Right lobe of liver (tissue), 6 donors: Measurements from ENCODE around the gene CLEC16A. TPM values are rescaled to one million over a fixed set of nuclear protein-coding genes. Genes with fewer than 3 reads are reported as not detected.
A peak's percentile ranks its signal among the peaks of the same experiment; 100 is the strongest.

Experiments used
- ATAC-seq, 4 donors: fragments of 200-7000 bp; cut with Tn5 transposase; one replicate each; pipeline ENCODE4 v1.9.1; 2020; ENCODE audit warnings: mild to moderate bottlenecking in 4 of 4, moderate library complexity in 4 of 4
- DNase-seq, 3 donors: peaks; one replicate each; pipeline ENCODE4 v3.0.0-alpha.2; 2020
- H3K27ac ChIP-seq, 3 donors: fragments of 200-600 bp; one replicate each; pipeline ENCODE4 v1.8.0; 2022
- H3K27me3 ChIP-seq, 2 donors: fragments of 200-600 bp; one replicate each; pipeline ENCODE4 v1.8.0; 2022
- H3K36me3 ChIP-seq, 4 donors: fragments of 200-600 bp; sonication (generic) in 1 of 4; one replicate each; pipeline versions ENCODE4 v1.5.1 to v1.8.0; 2017 to 2022; ENCODE audit warnings: control low read depth in 1 of 4
- H3K4me1 ChIP-seq, 4 donors: fragments of 200-600 bp; sonication (generic) in 1 of 4; one replicate each; pipeline versions ENCODE4 v1.5.1 to v1.8.0; 2017 to 2022; ENCODE audit warnings: control low read depth in 1 of 4
- H3K4me3 ChIP-seq, 3 donors: fragments of 200-600 bp; one replicate each; pipeline ENCODE4 v1.8.0; 2022
- H3K9me3 ChIP-seq, 4 donors: fragments of 200-600 bp; sonication (generic) in 1 of 4; one replicate each; pipeline versions ENCODE4 v1.5.1 to v1.8.0; 2017 to 2022; ENCODE audit warnings: control low read depth in 1 of 4
- POLR2A ChIP-seq: fragments of 450-650 bp; IDR thresholded peaks from one replicate; pipeline ENCODE4 v1.6.1; 2017; ENCODE audit warnings: antibody characterized with exemption, mild to moderate bottlenecking
- WGBS: methylation state at CpG from one replicate; pipeline ENCODE4 v1.1.6; 2018; ENCODE audit warnings: low coverage, low lambda C conversion rate; ENCODE audit not compliant: insufficient coverage; ENCODE audit errors: missing lambda C conversion rate; 5-methylcytosine and 5-hydroxymethylcytosine counted together
- intact Hi-C, 2 donors: fragments of 100-400 bp; cut with DNase I; formaldehyde crosslinking; loops; one replicate each; pipeline versions ENCODE4 v1.11.2 to v1.14.1; 2022
- total RNA-seq, 6 experiments: library from RNA; depleted of rRNA in 2 of 6; stranded (reverse); fragments of >200 nt in 2 of 6; fragmentation: NEBNext Ultra II Directional in 3 of 6; extraction: Animal tissue kit (Norgen Biotek cat#: 25700) in 3 of 6; gene quantifications; one replicate each; pipeline versions ENCODE4 v1.1.0 to v1.2.4, GENCODE V29; 2016 to 2023
- TF ChIP-seq, protein P1 (sequence below), 4 donors: fragments of 200-600 bp in 3 of 4; fragments of 450-650 bp in 1 of 4; IDR thresholded peaks; one replicate each; pipeline versions ENCODE4 v1.5.1 to v1.8.0; 2016 to 2022; ENCODE audit warnings: antibody characterized with exemption in 4 of 4, mild to moderate bottlenecking in 2 of 4
- donor health status: DM: no; HTN: yes; CAD: no.
- donor health status: DM: no; HTN: no; CAD: no.
- donor health status: DM: no; HTN: no; CAD: no.
- donor health status: DM: no; HTN: yes; CAD: no.
- donor health status: DM: no; HTN: yes; CAD: no.

CLEC16A gene
- total RNA-seq, 6 experiments from 2014 or later, result 15.2 to 25.9 (median 19.8) TPM

DNA sequence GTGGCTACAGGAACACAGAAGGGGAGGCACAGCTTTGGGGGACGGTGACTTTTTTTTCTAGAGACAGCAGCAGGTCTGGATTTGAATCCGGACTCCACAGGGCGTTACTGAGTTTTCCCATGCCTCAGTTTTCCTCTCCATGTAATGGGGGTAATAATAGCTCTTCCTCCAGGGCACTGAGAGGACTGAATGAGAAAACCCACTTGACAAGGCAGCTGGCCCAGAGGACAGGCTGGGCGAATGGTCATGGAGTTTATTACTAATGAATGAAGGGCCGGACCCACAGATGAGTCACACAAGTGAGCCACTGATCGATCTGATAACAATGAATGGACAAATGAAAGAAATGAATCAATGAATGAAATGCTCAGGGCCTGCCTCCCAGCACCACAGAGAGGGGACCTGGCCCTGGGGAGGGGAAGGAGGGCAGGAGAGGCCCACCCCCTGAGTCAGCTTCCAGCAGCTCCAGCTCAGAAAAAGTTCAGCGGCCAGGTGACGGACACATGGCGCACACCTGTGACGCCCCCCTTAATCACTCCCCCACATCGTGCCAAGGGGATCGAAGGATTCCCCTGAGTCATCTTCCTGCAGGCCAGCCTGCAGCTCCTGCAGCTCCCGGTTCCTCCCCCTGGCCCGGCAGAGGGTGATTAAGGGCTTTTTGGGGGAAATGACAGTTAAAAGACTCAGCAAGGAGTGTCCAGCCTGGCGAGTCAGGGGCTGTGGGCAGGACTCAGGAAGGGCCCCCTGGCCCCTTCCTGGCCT, 257.3 kb downstream of the CLEC16A start:
- H3K27me3 ChIP-seq, result no peaks in the 10 kb centered on the region
- no peak overlapping the region for H3K27ac ChIP-seq
- peak in 1 of 3 donors; percentile 68 for DNase-seq
- no peaks in the 10 kb centered on the region for H3K36me3 ChIP-seq
- no peaks in the 10 kb centered on the region for H3K9me3 ChIP-seq
- 43% methylated on average over 3 of the region's 15 CpGs for WGBS
- peak in 1 of 4 donors; percentile 26 for ATAC-seq
- TF ChIP-seq, protein P1, sequence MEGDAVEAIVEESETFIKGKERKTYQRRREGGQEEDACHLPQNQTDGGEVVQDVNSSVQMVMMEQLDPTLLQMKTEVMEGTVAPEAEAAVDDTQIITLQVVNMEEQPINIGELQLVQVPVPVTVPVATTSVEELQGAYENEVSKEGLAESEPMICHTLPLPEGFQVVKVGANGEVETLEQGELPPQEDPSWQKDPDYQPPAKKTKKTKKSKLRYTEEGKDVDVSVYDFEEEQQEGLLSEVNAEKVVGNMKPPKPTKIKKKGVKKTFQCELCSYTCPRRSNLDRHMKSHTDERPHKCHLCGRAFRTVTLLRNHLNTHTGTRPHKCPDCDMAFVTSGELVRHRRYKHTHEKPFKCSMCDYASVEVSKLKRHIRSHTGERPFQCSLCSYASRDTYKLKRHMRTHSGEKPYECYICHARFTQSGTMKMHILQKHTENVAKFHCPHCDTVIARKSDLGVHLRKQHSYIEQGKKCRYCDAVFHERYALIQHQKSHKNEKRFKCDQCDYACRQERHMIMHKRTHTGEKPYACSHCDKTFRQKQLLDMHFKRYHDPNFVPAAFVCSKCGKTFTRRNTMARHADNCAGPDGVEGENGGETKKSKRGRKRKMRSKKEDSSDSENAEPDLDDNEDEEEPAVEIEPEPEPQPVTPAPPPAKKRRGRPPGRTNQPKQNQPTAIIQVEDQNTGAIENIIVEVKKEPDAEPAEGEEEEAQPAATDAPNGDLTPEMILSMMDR (IDR thresholded peaks at IDR 0.05), result no peak
- no peak for TF ChIP-seq POLR2A
- H3K4me1 ChIP-seq, result peaks cover 0 to 29% (median 11%) of the 10 kb centered on the region in 4 donors
- intact Hi-C loops, result loop anchor here in 1 of 2 donors (10.0 kb wide), 1 partner anchor 53 kb away; the partner anchor contains the start of gene SOCS1
- H3K4me3 ChIP-seq, result no peak overlapping the region

DNA sequence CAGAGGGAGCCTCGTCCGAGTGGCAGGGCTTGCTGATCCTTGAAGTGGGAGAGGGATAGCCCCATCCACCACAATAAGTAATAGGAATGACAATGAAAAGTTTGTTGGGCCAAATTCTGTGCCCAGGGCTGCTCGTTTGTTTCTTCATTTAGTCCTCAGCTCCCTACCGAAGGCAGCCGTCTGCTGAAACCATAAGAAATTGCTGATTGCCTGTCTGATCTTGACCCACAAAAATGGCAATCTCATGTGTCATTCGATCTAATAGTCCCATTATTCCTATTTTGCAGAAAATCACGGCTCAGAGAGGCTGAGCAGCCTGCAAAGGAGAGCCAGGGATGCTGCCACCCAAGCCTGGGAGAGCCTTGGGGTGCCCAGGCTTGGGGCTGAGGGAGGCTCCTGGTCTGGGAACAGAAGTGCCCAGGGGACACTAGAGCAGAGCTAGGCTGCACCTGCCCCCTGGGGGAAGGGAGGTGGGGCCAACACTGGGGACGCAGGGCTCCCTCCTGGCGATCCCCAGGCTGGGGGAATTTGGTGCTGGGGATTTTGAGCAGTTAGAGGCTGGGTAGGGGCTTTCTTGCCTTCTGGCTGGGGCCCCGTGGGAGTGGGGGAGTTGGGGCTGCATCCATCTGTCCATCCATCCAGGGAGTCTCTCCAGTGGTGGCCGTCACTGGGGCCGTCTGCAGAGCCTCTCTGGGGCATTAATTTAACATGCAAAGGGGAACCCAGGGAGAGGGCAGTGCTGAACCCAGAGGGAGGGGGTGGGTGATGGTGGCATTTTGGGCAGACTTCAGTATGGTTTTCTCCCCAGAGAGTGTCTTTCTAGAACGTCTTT, 258.1 kb downstream of the CLEC16A start:
- H3K27me3 ChIP-seq, result no peaks in the 10 kb centered on the region
- WGBS, result 44% methylated on average over 10 of the region's 13 CpGs
- no peaks in the 10 kb centered on the region for H3K9me3 ChIP-seq
- no peaks in the 10 kb centered on the region for H3K36me3 ChIP-seq
- TF ChIP-seq, protein P1 (IDR thresholded peaks at IDR 0.05), result no peak
- no peak for TF ChIP-seq POLR2A
- peaks cover 0 to 32% (median 11%) of the 10 kb centered on the region in 4 donors for H3K4me1 ChIP-seq
- ATAC-seq, result no peak
- intact Hi-C loops, result loop anchor here in 1 of 2 donors (10.0 kb wide), 1 partner anchor 52 kb away; the partner anchor contains the start of gene SOCS1
- no peak for DNase-seq
- no peak overlapping the region for H3K27ac ChIP-seq
- H3K4me3 ChIP-seq, result no peak overlapping the region

DNA sequence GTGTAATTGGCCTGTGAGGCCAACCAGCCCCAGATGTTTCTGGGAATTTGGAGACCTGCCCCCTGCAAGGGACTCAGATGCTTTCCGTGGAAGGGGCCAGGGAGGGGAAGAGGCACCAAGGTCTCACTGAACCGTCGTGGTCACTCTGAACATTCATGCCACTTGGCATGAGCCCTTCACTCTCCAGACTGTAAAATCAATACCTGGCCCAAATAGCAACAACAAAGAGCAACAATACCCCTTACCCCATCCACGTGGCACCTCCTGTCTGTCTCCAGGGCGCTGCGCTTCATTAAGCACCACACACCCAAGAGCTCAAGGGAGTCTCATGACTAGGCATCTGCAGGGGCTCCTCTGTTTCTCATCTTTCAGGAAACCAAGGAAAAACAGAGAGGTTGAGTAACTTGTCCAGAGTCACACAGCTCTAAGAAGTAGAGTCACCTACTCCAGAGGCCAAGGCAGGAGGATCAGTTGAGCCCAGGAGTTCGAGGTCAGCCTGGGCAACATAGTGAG, 258.8 kb downstream of the CLEC16A start:
- Histone ChIP-seq H3K9me3 (no peaks in the 10 kb centered on the region), H3K27ac (no peak overlapping the region), H3K4me1 (peaks cover 0 to 32% (median 11%) of the 10 kb centered on the region in 4 donors), H3K27me3 (no peaks in the 10 kb centered on the region), H3K4me3 (no peak overlapping the region), H3K36me3 (no peaks in the 10 kb centered on the region)
- WGBS, result 33% methylated on average over 6 of the region's 7 CpGs
- intact Hi-C loops, result loop anchor here in 1 of 2 donors (10.0 kb wide), 1 partner anchor 52 kb away; the partner anchor contains the start of gene SOCS1
- no peak for DNase-seq
- no peak for TF ChIP-seq POLR2A
- TF ChIP-seq, protein P1 (IDR thresholded peaks at IDR 0.05), result no peak
- peak in 1 of 4 donors; percentile 32 for ATAC-seq

DNA sequence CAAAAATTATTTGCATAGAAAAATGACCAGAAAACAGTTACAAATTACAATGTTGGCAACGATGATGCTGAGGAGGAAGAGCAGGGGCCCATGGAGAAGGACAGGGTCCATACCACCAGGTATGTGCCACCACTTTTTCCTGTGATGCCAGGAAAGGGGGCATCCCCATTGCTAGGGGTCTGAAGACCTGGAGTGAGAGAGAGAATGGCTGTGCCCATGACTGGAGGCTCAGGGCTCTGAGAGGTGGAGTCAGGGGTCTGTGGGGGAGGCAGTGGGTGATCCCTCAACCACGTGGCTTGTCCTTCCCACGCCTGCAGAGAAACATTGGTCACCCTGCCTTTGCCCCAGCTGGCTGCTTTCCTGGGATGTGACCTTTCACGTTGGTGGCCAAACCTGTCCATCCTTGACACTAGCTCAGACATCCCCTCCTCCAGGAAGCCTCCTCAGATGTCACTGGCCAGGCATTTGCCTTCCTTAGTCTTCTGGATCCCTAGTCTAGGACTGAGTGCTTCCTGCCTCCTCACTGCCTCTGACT, 260.2 kb downstream of the CLEC16A start:
- WGBS, result 14% methylated on average over 1 of the region's 4 CpGs
- Histone ChIP-seq H3K27me3 (no peaks in the 10 kb centered on the region), H3K4me3 (no peak overlapping the region), H3K27ac (peak overlapping the region in 1 of 3 donors; percentile 82), H3K9me3 (no peaks in the 10 kb centered on the region), H3K4me1 (peaks cover 0 to 32% (median 11%) of the 10 kb centered on the region in 4 donors), H3K36me3 (no peaks in the 10 kb centered on the region)
- ATAC-seq, result peak in 2 of 4 donors; percentile 35 to 46
- TF ChIP-seq, protein P1 (IDR thresholded peaks at IDR 0.05), result no peak
- peak; percentile 55 for TF ChIP-seq POLR2A
- DNase-seq, result peak in 1 of 3 donors; percentile 84
- intact Hi-C loops, result loop anchor here in 1 of 2 donors (10.0 kb wide), 1 partner anchor 50 kb away; the partner anchor contains the start of gene SOCS1
